ENCODE measurements around the gene SGK2.

GRCh38 chr20:43568706-43569105 is 9.9 kb downstream of the SGK2 start:
- TF ChIP-seq CTCF (IDR thresholded peaks at IDR 0.05; ENCODE audit: insufficient read depth, low read length): no peak
- no peak for TF ChIP-seq POLR2AphosphoS5 (IDR thresholded peaks at IDR 0.05; ENCODE audit: low read depth)
